Nasal cavity respiratory epithelium epithelial cell of viscerocranial mucosa (primary cell): ENCODE results near the gene ZSCAN30. TPM values are rescaled to one million over a fixed set of nuclear protein-coding genes. Genes with fewer than 3 reads are reported as not detected.

ENCODE experiments used
- total RNA-seq: library from RNA; depleted of rRNA; stranded (reverse); fragments of >200 nt; gene quantifications from 2 replicates; pipeline ENCODE4 v1.2.3, GENCODE V29; 2014

Gene ZSCAN30
- 9.9 and 14.8 TPM in 2 replicates for total RNA-seq

GRCh38 chr18:35290094-35290735 lies at the start of gene ZSCAN30:
ZSCAN30 (minus strand) TSS chr18:35290229; CDS start chr18:35264352, 25,877 bp downstream.

GRCh38 chr18:35240664-35241447 lies 49.2 kb downstream of the ZSCAN30 start, which contains the start of gene ZNF397:
ZNF397 (plus strand) TSS chr18:35241034; CDS start chr18:35242471, 1,437 bp downstream.

Other genes starting within 250 kb of the ZSCAN30 start
- gene MAPRE2, start 248.8 kb downstream of the ZSCAN30 start, total RNA-seq, result 1.7 and 2.7 TPM in 2 replicates
- 13.7 and 21.2 TPM in 2 replicates for gene ZNF397, start 49.2 kb downstream of the ZSCAN30 start, total RNA-seq
- gene ZNF24, start 54.2 kb upstream of the ZSCAN30 start, total RNA-seq, result 35.5 and 40.6 TPM in 2 replicates
- 1.0 and 1.7 TPM in 2 replicates for gene ZNF396, start 87.1 kb upstream of the ZSCAN30 start, total RNA-seq
- 7.4 and 9.9 TPM in 2 replicates for gene INO80C, start 207.7 kb upstream of the ZSCAN30 start, total RNA-seq